ENCODE results near the gene ARHGAP5. TPM values are rescaled to one million over a fixed set of nuclear protein-coding genes. Genes with fewer than 3 reads are reported as not detected.
A peak's percentile ranks its signal among the peaks of the same experiment; 100 is the strongest.

Gene ARHGAP5
- total and polyA plus RNA-seq, 2 donors (not counting 3 experiments of a cell fraction or from before 2014, with no cell fraction given), result 4.3 to 36.2 TPM

DNA sequence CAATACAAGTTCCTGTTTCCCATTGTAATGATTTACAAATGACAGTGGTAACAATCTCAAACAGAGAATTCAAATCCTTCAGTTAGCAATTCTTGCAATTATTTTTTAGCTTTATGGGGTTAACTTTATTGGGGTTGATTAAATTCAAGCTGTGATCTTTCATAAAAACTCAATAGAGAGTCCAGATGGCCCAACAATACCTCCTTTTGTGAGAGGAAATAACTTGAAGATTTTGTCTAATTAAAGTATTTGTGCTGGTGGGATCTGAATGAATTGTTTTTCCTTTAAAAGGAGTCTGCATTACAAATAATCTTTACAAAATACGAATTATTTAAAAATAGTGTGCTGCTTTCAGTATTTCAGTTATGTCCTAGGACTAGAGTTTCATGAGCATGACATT, 4.4 kb upstream of the ARHGAP5 start:
- Histone ChIP-seq H3K4me3 (replicated peaks in 1 of 3; ENCODE audit: insufficient read depth in 1 of 3, low read depth in 1 of 3, low read length in 3 of 3) (no peak overlapping the region), H4K20me1 (replicated peaks; ENCODE audit: control insufficient read depth, extremely low read depth, insufficient read depth, low read length) (no peaks in the 10 kb centered on the region), H3K27ac (ENCODE audit: insufficient read depth, low read depth, low read length) (no peak overlapping the region), H3K4me1 (ENCODE audit: control insufficient read depth, extremely low read depth, insufficient read depth, low read length) (peaks cover 8% of the 10 kb centered on the region), H3K36me3 (ENCODE audit: control insufficient read depth in 2 of 2, extremely low read depth in 1 of 2, insufficient read depth in 2 of 2, low read length in 2 of 2) (no peaks in the 10 kb centered on the region), H3K9ac (replicated peaks; ENCODE audit: extremely low read depth, insufficient read depth, low read length) (no peak overlapping the region), H3K9me1 (replicated peaks; ENCODE audit: control insufficient read depth, extremely low read depth, insufficient read depth, low read length) (no peaks in the 10 kb centered on the region), H3K4me2 (ENCODE audit: insufficient read depth, low read length) (no peak overlapping the region), H3K27me3 (ENCODE audit: control insufficient read depth in 2 of 2, insufficient read depth in 2 of 2, low read length in 2 of 2) (peaks cover 2 to 10% of the 10 kb centered on the region in 2 experiments), H2AFZ (ENCODE audit: low read depth, low read length) (no peak overlapping the region), H3K9me3 (replicated peaks; ENCODE audit: control insufficient read depth, insufficient read depth, low read length) (no peaks in the 10 kb centered on the region), H3K79me2 (ENCODE audit: control insufficient read depth, insufficient read depth, low read length) (peaks cover 2% of the 10 kb centered on the region)
- no TSS peak for BruUV-seq (replicated peaks)
- dilution Hi-C loops (cut with MboI; ENCODE audit: extremely low pct_ligation_motif_present, low sequenced_read_pairs), result no loop called here
- DNase-seq (ENCODE audit: low read depth, low spot score), result no peak
- POLR2A ChIA-PET, result no interaction called here
- CTCF ChIA-PET, result interaction anchor here (1.0 to 9.7 kb wide), 9 partner anchors 27 to 562 kb away, joined by 3 to 151 read pairs (median 8); no protein-coding TSS in a partner anchor
- FAIRE-seq, result no peak
- intact Hi-C loops (cut with micrococcal nuclease), result loop anchor here (1.0 kb wide), 4 partner anchors 180 to 488 kb away; no protein-coding TSS in a partner anchor
- TF ChIP-seq, protein P1, sequence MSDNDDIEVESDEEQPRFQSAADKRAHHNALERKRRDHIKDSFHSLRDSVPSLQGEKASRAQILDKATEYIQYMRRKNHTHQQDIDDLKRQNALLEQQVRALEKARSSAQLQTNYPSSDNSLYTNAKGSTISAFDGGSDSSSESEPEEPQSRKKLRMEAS (IDR thresholded peaks at IDR 0.05; ENCODE audit: insufficient read depth, insufficient read length), result no peak

DNA sequence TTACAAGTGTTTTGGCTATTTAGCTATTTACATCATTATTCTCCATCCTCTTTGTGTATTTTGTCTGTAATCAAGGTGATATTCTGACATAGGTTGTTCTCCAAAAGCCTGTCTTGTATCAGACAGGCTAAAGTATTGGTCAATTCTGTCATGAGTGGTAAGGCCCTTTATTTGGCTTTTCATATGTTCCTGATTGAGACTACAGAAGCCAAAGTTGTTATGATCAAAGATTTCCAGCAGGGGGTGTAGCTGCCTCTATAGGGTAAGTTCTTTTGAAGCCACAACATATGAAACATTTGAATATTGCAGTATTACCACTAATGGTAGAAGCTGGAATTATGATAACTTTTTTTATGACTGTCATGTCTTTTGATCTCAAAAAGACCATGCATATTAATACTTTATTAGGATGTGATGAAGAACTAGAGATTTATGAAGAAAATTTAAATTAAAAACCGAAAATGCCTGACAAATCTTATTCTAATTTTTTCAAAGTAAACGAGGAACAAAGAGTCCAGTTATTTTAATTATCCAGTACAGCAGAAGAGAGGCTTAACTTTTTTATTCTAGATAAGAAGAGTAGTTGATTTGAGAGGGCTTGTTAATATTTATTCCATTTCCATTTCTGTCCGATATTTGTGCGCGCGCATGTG, 3.4 kb upstream of the ARHGAP5 start:
- CTCF ChIA-PET, result interaction anchor here (0.6 to 9.7 kb wide), 21 partner anchors 8 to 563 kb away, joined by 3 to 151 read pairs (median 4); no protein-coding TSS in a partner anchor
- no peak overlapping the region for H3K4me3 ChIP-seq (replicated peaks in 1 of 3; ENCODE audit: insufficient read depth in 1 of 3, low read depth in 1 of 3, low read length in 3 of 3)
- H3K9me3 ChIP-seq (replicated peaks; ENCODE audit: control insufficient read depth, insufficient read depth, low read length), result no peaks in the 10 kb centered on the region
- no peaks in the 10 kb centered on the region for H3K36me3 ChIP-seq (ENCODE audit: control insufficient read depth in 2 of 2, extremely low read depth in 1 of 2, insufficient read depth in 2 of 2, low read length in 2 of 2)
- no peak overlapping the region for H3K27ac ChIP-seq (ENCODE audit: insufficient read depth, low read depth, low read length)
- FAIRE-seq, result peak; percentile 73
- POLR2A ChIA-PET, result no interaction called here
- no TSS peak for BruUV-seq (replicated peaks)
- H3K9ac ChIP-seq (replicated peaks; ENCODE audit: extremely low read depth, insufficient read depth, low read length), result no peak overlapping the region
- H2AFZ ChIP-seq (ENCODE audit: low read depth, low read length), result no peak overlapping the region
- dilution Hi-C loops (cut with MboI; ENCODE audit: extremely low pct_ligation_motif_present, low sequenced_read_pairs) (no loop called here), intact Hi-C loops (cut with micrococcal nuclease) (loop anchor here (1.0 kb wide), 4 partner anchors 179 to 487 kb away; no protein-coding TSS in a partner anchor)
- peak; percentile 85 for DNase-seq (ENCODE audit: low read depth, low spot score)
- H3K4me2 ChIP-seq (ENCODE audit: insufficient read depth, low read length), result no peak overlapping the region
- H3K79me2 ChIP-seq (ENCODE audit: control insufficient read depth, insufficient read depth, low read length), result peaks cover 12% of the 10 kb centered on the region
- H3K9me1 ChIP-seq (replicated peaks; ENCODE audit: control insufficient read depth, extremely low read depth, insufficient read depth, low read length), result no peaks in the 10 kb centered on the region
- H3K4me1 ChIP-seq (ENCODE audit: control insufficient read depth, extremely low read depth, insufficient read depth, low read length), result peaks cover 13% of the 10 kb centered on the region
- H3K27me3 ChIP-seq (ENCODE audit: control insufficient read depth in 2 of 2, insufficient read depth in 2 of 2, low read length in 2 of 2), result peaks cover 2 to 10% of the 10 kb centered on the region in 2 experiments
- TF ChIP-seq, protein P2, sequence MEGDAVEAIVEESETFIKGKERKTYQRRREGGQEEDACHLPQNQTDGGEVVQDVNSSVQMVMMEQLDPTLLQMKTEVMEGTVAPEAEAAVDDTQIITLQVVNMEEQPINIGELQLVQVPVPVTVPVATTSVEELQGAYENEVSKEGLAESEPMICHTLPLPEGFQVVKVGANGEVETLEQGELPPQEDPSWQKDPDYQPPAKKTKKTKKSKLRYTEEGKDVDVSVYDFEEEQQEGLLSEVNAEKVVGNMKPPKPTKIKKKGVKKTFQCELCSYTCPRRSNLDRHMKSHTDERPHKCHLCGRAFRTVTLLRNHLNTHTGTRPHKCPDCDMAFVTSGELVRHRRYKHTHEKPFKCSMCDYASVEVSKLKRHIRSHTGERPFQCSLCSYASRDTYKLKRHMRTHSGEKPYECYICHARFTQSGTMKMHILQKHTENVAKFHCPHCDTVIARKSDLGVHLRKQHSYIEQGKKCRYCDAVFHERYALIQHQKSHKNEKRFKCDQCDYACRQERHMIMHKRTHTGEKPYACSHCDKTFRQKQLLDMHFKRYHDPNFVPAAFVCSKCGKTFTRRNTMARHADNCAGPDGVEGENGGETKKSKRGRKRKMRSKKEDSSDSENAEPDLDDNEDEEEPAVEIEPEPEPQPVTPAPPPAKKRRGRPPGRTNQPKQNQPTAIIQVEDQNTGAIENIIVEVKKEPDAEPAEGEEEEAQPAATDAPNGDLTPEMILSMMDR (IDR thresholded peaks at IDR 0.05; ENCODE audit: extremely low read depth in 1 of 2, insufficient read depth in 1 of 2, low read depth in 1 of 2, low read length in 2 of 2), result peak; percentile 35 to 55
- no peak for TF ChIP-seq POLR2AphosphoS5 (IDR thresholded peaks at IDR 0.05; ENCODE audit: insufficient read depth, low read depth, low read length)
- no peaks in the 10 kb centered on the region for H4K20me1 ChIP-seq (replicated peaks; ENCODE audit: control insufficient read depth, extremely low read depth, insufficient read depth, low read length)
